Natural killer cell (primary cell): ENCODE results near the gene WDR37. TPM values are rescaled to one million over a fixed set of nuclear protein-coding genes. Genes with fewer than 3 reads are reported as not detected.

Source experiments
- ATAC-seq, 3 donors: fragments of 150-1000 bp in 2 of 3; fragments of 200-7000 bp in 1 of 3; cut with Tn5 transposase; 1 replicate in 1 of 3; 2 replicates in 2 of 3; pipeline ENCODE4 v1.10.0; 2021; ENCODE audit warnings: mild to moderate bottlenecking in 2 of 3, moderate library complexity in 2 of 3
- DNase-seq, 2 donors: peaks; one replicate each; pipeline versions ENCODE4 v3.0.0 to v3.0.0-alpha.2; 2013 to 2021; ENCODE audit warnings: mixed read lengths in 1 of 2
- H3K27ac ChIP-seq: one replicate; pipeline ENCODE4 v1.5.1; 2013; ENCODE audit warnings: mild to moderate bottlenecking, low read length
- H3K27me3 ChIP-seq: one replicate; pipeline ENCODE4 v1.6.1; 2013; ENCODE audit warnings: low read length; ENCODE audit not compliant: control insufficient read depth, insufficient read depth
- H3K36me3 ChIP-seq: one replicate; pipeline ENCODE4 v1.6.1; 2013; ENCODE audit warnings: low read length; ENCODE audit not compliant: control insufficient read depth, insufficient read depth
- H3K4me1 ChIP-seq: one replicate; pipeline ENCODE4 v1.6.1; 2013; ENCODE audit warnings: low read length; ENCODE audit not compliant: control insufficient read depth, insufficient read depth
- H3K4me3 ChIP-seq: one replicate; pipeline ENCODE4 v1.5.1; 2013; ENCODE audit warnings: low read length
- H3K9me3 ChIP-seq: one replicate; pipeline ENCODE4 v1.6.1; 2013; ENCODE audit warnings: low read length; ENCODE audit not compliant: control insufficient read depth, insufficient read depth
- H3K27ac Mint-ChIP-seq, 2 donors: one replicate each; pipeline ENCODE4 v1.8.0; 2022; ENCODE audit warnings: mild to moderate bottlenecking in 2 of 2, mixed read lengths in 2 of 2, moderate library complexity in 1 of 2
- H3K27me3 Mint-ChIP-seq, 2 donors: one replicate each; pipeline ENCODE4 v1.8.0; 2022; ENCODE audit warnings: low read depth in 2 of 2, mixed read lengths in 2 of 2
- H3K36me3 Mint-ChIP-seq: one replicate; pipeline ENCODE4 v1.8.0; 2022; ENCODE audit warnings: mixed read lengths
- H3K4me1 Mint-ChIP-seq, 2 donors: one replicate each; pipeline ENCODE4 v1.8.0; 2022; ENCODE audit warnings: mixed read lengths in 2 of 2
- H3K4me3 Mint-ChIP-seq: one replicate; pipeline ENCODE4 v1.8.0; 2022; ENCODE audit warnings: mild to moderate bottlenecking, moderate library complexity, mixed read lengths
- H3K9me3 Mint-ChIP-seq, 2 donors: one replicate each; pipeline ENCODE4 v1.8.0; 2022; ENCODE audit warnings: mixed read lengths in 2 of 2
- CTCF ChIP-seq: fragments of 200-600 bp; IDR thresholded peaks from one replicate; pipeline ENCODE4 v1.8.0; 2022; ENCODE audit warnings: antibody characterized with exemption
- WGBS: methylation state at CpG from one replicate; pipeline ENCODE4 v1.1.7; 2013; ENCODE audit warnings: missing lambda C conversion rate; ENCODE audit not compliant: insufficient coverage; 5-methylcytosine and 5-hydroxymethylcytosine counted together
- intact Hi-C: fragments of 100-400 bp; cut with micrococcal nuclease; formaldehyde crosslinking; loops from one replicate; pipeline ENCODE4 v1.14.2; 2022
- total RNA-seq, 4 donors: library from RNA; stranded (reverse); fragments of 120-200 nt in 1 of 4; gene quantifications; one replicate each; pipeline versions ENCODE4 v1.2.3 to v1.2.4, GENCODE V29; 2013 to 2022

WDR37 gene
- total RNA-seq, 3 donors from 2014 or later (not counting 1 experiment from before 2014, with no cell fraction given), result 56.3 to 59.6 (median 57.6) TPM

DNA sequence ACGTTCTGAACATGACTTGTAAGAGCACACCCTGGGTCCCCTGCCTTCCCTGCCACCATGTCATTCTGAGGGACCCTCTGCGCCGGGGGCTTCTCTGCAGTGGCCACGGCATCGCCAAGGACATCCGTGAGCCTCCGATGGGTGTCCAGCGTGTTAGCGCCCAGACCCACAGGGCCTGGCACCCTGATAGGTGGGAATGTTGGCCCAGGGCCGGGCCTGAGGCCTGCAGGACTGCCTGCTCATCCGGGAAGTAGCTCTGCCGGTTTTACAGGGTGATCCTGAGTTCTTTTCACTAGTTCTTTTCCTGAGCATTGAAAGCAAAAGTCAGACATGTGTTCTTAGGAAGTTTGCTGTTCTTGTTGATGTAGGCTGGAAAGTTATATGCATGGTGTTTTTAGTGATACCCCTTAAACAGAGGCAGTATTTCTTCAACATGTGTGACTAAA is 54.5 kb downstream of the WDR37 start:
- no peaks in the 10 kb centered on the region for H3K9me3 Mint-ChIP-seq
- H3K4me1 ChIP-seq, result peaks cover 24% of the 10 kb centered on the region
- H3K36me3 Mint-ChIP-seq, result peaks cover 26% of the 10 kb centered on the region
- 97% methylated on average over 12 of the region's 12 CpGs for WGBS
- no peak for DNase-seq
- H3K27me3 Mint-ChIP-seq, result no peaks in the 10 kb centered on the region
- intact Hi-C loops, result loop anchor here (1.0 kb wide), 1 partner anchor 277 kb away; no protein-coding TSS in a partner anchor
- H3K27me3 ChIP-seq, result no peaks in the 10 kb centered on the region
- H3K27ac Mint-ChIP-seq, result peak overlapping the region; percentile 87 to 92
- no peak overlapping the region for H3K4me3 ChIP-seq
- peaks cover 63 to 76% of the 10 kb centered on the region in 2 donors for H3K4me1 Mint-ChIP-seq
- peak overlapping the region; percentile 35 for H3K4me3 Mint-ChIP-seq
- peak overlapping the region; percentile 64 for H3K27ac ChIP-seq
- H3K9me3 ChIP-seq, result no peaks in the 10 kb centered on the region
- no peak for ATAC-seq
- H3K36me3 ChIP-seq, result peaks cover 69% of the 10 kb centered on the region
- no peak for TF ChIP-seq CTCF

GRCh38 chr10:1114315-1114714 is 58.1 kb downstream of the WDR37 start:
- Histone ChIP-seq H3K27ac (no peak overlapping the region), H3K27me3 (no peaks in the 10 kb centered on the region), H3K36me3 (peaks cover 63% of the 10 kb centered on the region), H3K4me3 (no peak overlapping the region), H3K4me1 (peaks cover 16% of the 10 kb centered on the region), H3K9me3 (no peaks in the 10 kb centered on the region)
- intact Hi-C loops, result no loop called here
- no peaks in the 10 kb centered on the region for H3K9me3 Mint-ChIP-seq
- no peak for DNase-seq
- peak overlapping the region; percentile 31 for H3K4me3 Mint-ChIP-seq
- no peaks in the 10 kb centered on the region for H3K27me3 Mint-ChIP-seq
- WGBS, result 89% methylated on average over 9 of the region's 10 CpGs
- H3K36me3 Mint-ChIP-seq, result peaks cover 14% of the 10 kb centered on the region
- H3K4me1 Mint-ChIP-seq, result peaks cover 73 to 81% of the 10 kb centered on the region in 2 donors
- no peak for TF ChIP-seq CTCF
- peak overlapping the region; percentile 87 to 92 for H3K27ac Mint-ChIP-seq
- ATAC-seq, result peak; percentile 27 to 67 (median 43)

- Mint-ChIP-seq H3K4me1 (peaks cover 74 to 80% of the 10 kb centered on the region in 2 donors), H3K36me3 (peaks cover 15% of the 10 kb centered on the region), H3K9me3 (no peaks in the 10 kb centered on the region), H3K27ac (peak overlapping the region; percentile 87 to 92), H3K4me3 (peak overlapping the region; percentile 25), H3K27me3 (no peaks in the 10 kb centered on the region)
- DNase-seq (no peak), ATAC-seq (peak in 1 of 3 donors; percentile 19)
- Histone ChIP-seq H3K27me3 (no peaks in the 10 kb centered on the region), H3K4me1 (peaks cover 13% of the 10 kb centered on the region), H3K9me3 (no peaks in the 10 kb centered on the region), H3K36me3 (peaks cover 65% of the 10 kb centered on the region), H3K27ac (no peak overlapping the region), H3K4me3 (no peak overlapping the region)
- intact Hi-C loops, result no loop called here
- 95% methylated on average over 9 of the region's 12 CpGs for WGBS
- no peak for TF ChIP-seq CTCF
Observed at GRCh38 chr10:1114719-1115606, 58.8 kb downstream of the WDR37 start.
